ENCODE measurements around the gene PGM1.

PGM1 gene

GRCh38 chr1:63703701-63704107 is 110.5 kb downstream of the PGM1 start:
- Histone ChIP-seq H3K27me3 (replicated peaks) (no peaks in the 10 kb centered on the region), H3K27ac (no peak overlapping the region), H3K4me3 (ENCODE audit: low read depth, low read length) (no peak overlapping the region), H3K36me3 (replicated peaks) (no peaks in the 10 kb centered on the region)
- in situ Hi-C loops (cut with HindIII; ENCODE audit: low pct_ligation_motif_present, low sequenced_read_pairs) = no loop called here
- TF ChIP-seq CTCF (IDR thresholded peaks at IDR 0.05; ENCODE audit: low read depth, low read length, missing control alignments) = no peak
- DNase-seq = no peak

GRCh38 chr1:63704443-63704842 is 111.2 kb downstream of the PGM1 start:
- DNase-seq = no peak
- H3K27me3 ChIP-seq (replicated peaks) = no peaks in the 10 kb centered on the region
- TF ChIP-seq CTCF (IDR thresholded peaks at IDR 0.05; ENCODE audit: low read depth, low read length, missing control alignments) = no peak

DNA sequence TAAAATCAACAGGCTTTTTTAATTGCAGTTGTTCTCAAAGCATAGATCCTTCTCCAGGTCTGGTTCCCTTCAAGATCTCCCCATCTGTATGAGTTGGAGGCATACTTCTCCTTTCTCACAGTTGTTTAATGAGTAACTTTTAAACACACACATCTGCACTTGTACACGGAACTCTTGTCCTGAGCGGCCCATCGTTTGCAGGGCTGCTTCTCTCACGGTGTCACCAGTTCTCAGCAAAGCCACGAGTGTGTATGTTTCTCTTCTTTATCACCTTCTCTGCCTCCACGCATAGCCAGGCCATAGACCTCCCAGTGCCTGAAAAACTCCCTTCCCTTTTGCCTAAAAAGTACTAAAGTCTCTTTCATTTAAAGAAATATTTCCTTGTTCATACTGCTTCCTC is 111.9 kb downstream of the PGM1 start:
- Histone ChIP-seq H3K27ac (no peak overlapping the region), H3K4me3 (ENCODE audit: low read depth, low read length) (no peak overlapping the region), H3K36me3 (replicated peaks) (no peaks in the 10 kb centered on the region), H3K27me3 (replicated peaks) (no peaks in the 10 kb centered on the region)
- TF ChIP-seq CTCF (IDR thresholded peaks at IDR 0.05; ENCODE audit: low read depth, low read length, missing control alignments) = no peak
- in situ Hi-C loops (cut with HindIII; ENCODE audit: low pct_ligation_motif_present, low sequenced_read_pairs) = no loop called here
- no peak for DNase-seq

More at GRCh38 chr1:63704443-63704842, 111.2 kb downstream of the PGM1 start:
- H3K36me3 ChIP-seq (replicated peaks) = no peaks in the 10 kb centered on the region
- H3K4me3 ChIP-seq (ENCODE audit: low read depth, low read length) = no peak overlapping the region
- in situ Hi-C loops (cut with HindIII; ENCODE audit: low pct_ligation_motif_present, low sequenced_read_pairs) = no loop called here
- no peak overlapping the region for H3K27ac ChIP-seq

GRCh38 chr1:63709267-63709828 is 116.1 kb downstream of the PGM1 start:
- Histone ChIP-seq H3K27me3 (replicated peaks) (no peaks in the 10 kb centered on the region), H3K4me3 (ENCODE audit: low read depth, low read length) (no peak overlapping the region), H3K27ac (no peak overlapping the region), H3K36me3 (replicated peaks) (no peaks in the 10 kb centered on the region)
- DNase-seq = no peak
- in situ Hi-C loops (cut with HindIII; ENCODE audit: low pct_ligation_motif_present, low sequenced_read_pairs) = no loop called here
- no peak for TF ChIP-seq CTCF (IDR thresholded peaks at IDR 0.05; ENCODE audit: low read depth, low read length, missing control alignments)

All from brain microvascular endothelial cell (primary cell).